H1 (cell line): Measurements from ENCODE around the gene HIP1. TPM values are rescaled to one million over a fixed set of nuclear protein-coding genes. Genes with fewer than 3 reads are reported as not detected.
A peak's percentile ranks its signal among the peaks of the same experiment; 100 is the strongest.

ENCODE experiments used
- CTCF ChIA-PET: fragments of 300-600 bp; sonication (Branson Sonifier 250); formaldehyde crosslinking; loops from one replicate; lab custom pipeline; 2021; ENCODE audit not compliant: partially characterized antibody; lab: Charles Lee
- POLR2A ChIA-PET: fragments of 300-600 bp; sonication (Branson Sonifier 250); formaldehyde crosslinking; loops from one replicate; lab custom pipeline; 2021; ENCODE audit warnings: inconsistent platforms; ENCODE audit not compliant: partially characterized antibody; lab: Charles Lee
- DNase-seq, 2 experiments: peaks; one replicate each; pipeline versions ENCODE4 v3.0.0 to v3.0.0-alpha.2; 2010 to 2022; ENCODE audit warnings: low spot score in 2 of 2, low read depth in 1 of 2, mixed read lengths in 1 of 2
- FAIRE-seq: peaks from 2 replicates; lab custom pipeline; 2011; peaks lifted over from hg19 to GRCh38; lab: Jason Lieb, UNC
- H2AFZ ChIP-seq: 2 replicates; pipeline ENCODE4 v1.8.1; 2012; ENCODE audit warnings: low read length, inconsistent platforms
- H2AK5ac ChIP-seq: 2 replicates; pipeline ENCODE4 v1.6.1; 2013; ENCODE audit warnings: low read depth, low read length
- H2BK120ac ChIP-seq: replicated peaks from 2 replicates; pipeline ENCODE3; 2013; ENCODE audit warnings: low read depth, low read length, inconsistent platforms
- H2BK12ac ChIP-seq: 2 replicates; pipeline ENCODE4 v1.6.1; 2013; ENCODE audit warnings: low read depth, low read length
- H2BK15ac ChIP-seq: 2 replicates; pipeline ENCODE4 v1.6.1; 2013; ENCODE audit warnings: low read length
- H2BK20ac ChIP-seq: 2 replicates; pipeline ENCODE4 v1.6.1; 2013; ENCODE audit warnings: low read length
- H2BK5ac ChIP-seq: 2 replicates; pipeline ENCODE4 v1.6.1; 2013; ENCODE audit warnings: low read depth, low read length
- H3K14ac ChIP-seq: 2 replicates; pipeline ENCODE4 v1.6.1; 2013; ENCODE audit warnings: inconsistent platforms; ENCODE audit not compliant: insufficient read length
- H3K18ac ChIP-seq: 2 replicates; pipeline ENCODE4 v1.6.1; 2013; ENCODE audit warnings: low read length; ENCODE audit errors: extremely low read depth
- H3K23ac ChIP-seq: 2 replicates; pipeline ENCODE4 v1.6.1; 2013; ENCODE audit warnings: inconsistent platforms; ENCODE audit not compliant: insufficient read length
- H3K23me2 ChIP-seq: 2 replicates; pipeline ENCODE4 v1.6.1; 2013; ENCODE audit warnings: low read depth, low read length
- H3K27ac ChIP-seq: 2 replicates; pipeline ENCODE4 v1.6.1; 2011; ENCODE audit warnings: low read depth, low read length, inconsistent platforms
- H3K27me3 ChIP-seq, 4 experiments: replicated peaks in 1 of 4; 1 replicate in 1 of 4; 2 replicates in 3 of 4; pipeline versions ENCODE4 v1.6.1 to v1.8.1; 2011 to 2013; ENCODE audit warnings: low read length in 3 of 4, mild to moderate bottlenecking in 3 of 4, inconsistent platforms in 2 of 4, mixed read lengths in 2 of 4, moderate library complexity in 1 of 4; ENCODE audit not compliant: control insufficient read depth in 3 of 4, insufficient read depth in 3 of 4; ENCODE audit errors: extremely low read depth in 1 of 4
- H3K36me3 ChIP-seq, 4 experiments: 2 replicates each; pipeline versions ENCODE4 v1.6.1 to v1.8.1; 2011 to 2013; ENCODE audit warnings: mild to moderate bottlenecking in 4 of 4, low read length in 3 of 4, moderate library complexity in 2 of 4, control low read depth in 1 of 4, inconsistent platforms in 1 of 4; ENCODE audit not compliant: insufficient read depth in 4 of 4, control insufficient read depth in 2 of 4
- H3K4ac ChIP-seq: replicated peaks from 2 replicates; pipeline ENCODE3; 2013; ENCODE audit warnings: low read length, low read depth, mixed read lengths, inconsistent platforms; ENCODE audit not compliant: insufficient read length
- H3K4me1 ChIP-seq, 4 experiments: replicated peaks in 1 of 4; 1 replicate in 1 of 4; 2 replicates in 3 of 4; pipeline versions ENCODE4 v1.6.1 to v1.8.1; 2011 to 2013; ENCODE audit warnings: low read length in 3 of 4, inconsistent platforms in 2 of 4, mixed read lengths in 1 of 4; ENCODE audit not compliant: insufficient read depth in 4 of 4, control insufficient read depth in 3 of 4
- H3K4me2 ChIP-seq, 2 experiments: 2 replicates each; pipeline versions ENCODE4 v1.6.1 to v1.8.1; 2011 to 2013; ENCODE audit warnings: low read depth in 2 of 2, low read length in 2 of 2, control low read depth in 1 of 2, inconsistent platforms in 1 of 2, mild to moderate bottlenecking in 1 of 2; ENCODE audit not compliant: insufficient read depth in 1 of 2
- H3K4me3 ChIP-seq, 4 experiments: fragments of 200-600, 300-600 bp in 1 of 4; sonication (generic), shearing (Covaris generic), sonication (Bioruptor Twin) in 1 of 4; 2 replicates each; pipeline versions ENCODE4 v1.5.1 to v1.8.1; 2011 to 2016; ENCODE audit warnings: low read length in 4 of 4, low read depth in 3 of 4, control low read depth in 2 of 4, inconsistent platforms in 2 of 4, mild to moderate bottlenecking in 2 of 4, mixed read lengths in 1 of 4, moderate library complexity in 1 of 4; ENCODE audit not compliant: insufficient read depth in 2 of 4; ENCODE audit errors: extremely low read depth in 1 of 4
- H3K56ac ChIP-seq: replicated peaks from 2 replicates; pipeline ENCODE3; 2013; ENCODE audit warnings: low read depth, mild to moderate bottlenecking, mixed read lengths, low read length, inconsistent platforms; ENCODE audit not compliant: insufficient read length
- H3K79me1 ChIP-seq: 2 replicates; pipeline ENCODE4 v1.6.1; 2013; ENCODE audit warnings: low read depth, low read length, control low read depth
- H3K79me2 ChIP-seq, 2 experiments: 2 replicates each; pipeline versions ENCODE4 v1.6.1 to v1.8.1; 2012 to 2013; ENCODE audit warnings: low read length in 2 of 2, mild to moderate bottlenecking in 2 of 2, inconsistent platforms in 1 of 2; ENCODE audit not compliant: insufficient read depth in 2 of 2, control insufficient read depth in 1 of 2
- H3K9ac ChIP-seq, 4 experiments: replicated peaks in 1 of 4; 1 replicate in 1 of 4; 2 replicates in 3 of 4; pipeline versions ENCODE4 v1.6.1 to v1.8.1; 2011 to 2013; ENCODE audit warnings: low read depth in 3 of 4, low read length in 3 of 4, control low read depth in 2 of 4, mild to moderate bottlenecking in 2 of 4, moderate library complexity in 2 of 4, inconsistent platforms in 1 of 4; ENCODE audit errors: extremely low read depth in 1 of 4
- H3K9me3 ChIP-seq, 2 experiments: 2 replicates each; pipeline versions ENCODE4 v1.6.1 to v1.8.1; 2012 to 2013; ENCODE audit warnings: mild to moderate bottlenecking in 2 of 2, moderate library complexity in 2 of 2, control low read depth in 1 of 2, inconsistent platforms in 1 of 2, low read depth in 1 of 2, low read length in 1 of 2, mixed read lengths in 1 of 2; ENCODE audit not compliant: insufficient read depth in 2 of 2
- H4K20me1 ChIP-seq, 2 experiments: replicated peaks in 1 of 2; 2 replicates each; pipeline versions ENCODE3 to v1.8.1; 2011 to 2013; ENCODE audit warnings: inconsistent platforms in 2 of 2, low read length in 2 of 2, mild to moderate bottlenecking in 1 of 2; ENCODE audit not compliant: insufficient read depth in 2 of 2, control insufficient read depth in 1 of 2
- H4K5ac ChIP-seq: 2 replicates; pipeline ENCODE4 v1.6.1; 2013; ENCODE audit warnings: low read length, low read depth, mixed read lengths, inconsistent platforms; ENCODE audit not compliant: insufficient read length
- H4K8ac ChIP-seq: 2 replicates; pipeline ENCODE4 v1.8.0; 2013; ENCODE audit warnings: mild to moderate bottlenecking, moderate library complexity, low read length, inconsistent platforms; ENCODE audit not compliant: insufficient read depth; ENCODE audit errors: extremely low read depth
- H4K91ac ChIP-seq: replicated peaks from 2 replicates; pipeline ENCODE3; 2013; ENCODE audit warnings: low read length, mixed read lengths, inconsistent platforms; ENCODE audit not compliant: insufficient read length
- BCL11A ChIP-seq, 2 experiments: IDR thresholded peaks; one replicate each; pipeline ENCODE4 v1.6.1; 2011; ENCODE audit warnings: low read depth in 2 of 2, low read length in 2 of 2, mild to moderate bottlenecking in 2 of 2
- EZH2 ChIP-seq: fragments of 200-600 bp; sonication (generic); IDR thresholded peaks from 2 replicates; pipeline ENCODE4 v1.7.1; 2012; ENCODE audit warnings: low read depth, mild to moderate bottlenecking, moderate library complexity, low read length, inconsistent platforms; ENCODE audit not compliant: severe bottlenecking
- WGBS, 2 experiments: shearing (Covaris generic) in 1 of 2; methylation state at CpG; one replicate each; pipeline versions ENCODE4 v1.1.6 to v1.1.7; 2013 to 2015; ENCODE audit warnings: low lambda C conversion rate in 2 of 2, mixed read lengths in 2 of 2, inconsistent platforms in 1 of 2, low coverage in 1 of 2, missing lambda C conversion rate in 1 of 2; ENCODE audit not compliant: insufficient replicate concordance in 2 of 2, insufficient coverage in 1 of 2, insufficient read length in 1 of 2; ENCODE audit errors: extremely low coverage in 1 of 2, missing lambda C conversion rate in 1 of 2; 5-methylcytosine and 5-hydroxymethylcytosine counted together
- polyA plus RNA-seq, 7 experiments: library from polyadenylated mRNA; depleted of rRNA in 3 of 7; stranded (reverse) in 5 of 7; unstranded in 2 of 7; fragments of >200 nt in 5 of 7; fragments of 200-250 nt in 2 of 7; gene quantifications; 1 replicate in 5 of 7; 2 replicates in 1 of 7; 4 replicates in 1 of 7; pipeline versions ENCODE4 v1.2.1 to v1.2.3, GENCODE V29; 2011 to 2013; ENCODE audit warnings: missing spikeins in 2 of 7, mixed read lengths in 2 of 7
- total RNA-seq: library from RNA; stranded (reverse); fragmentation: NEBNext Ultra II Directional; extraction: Animal tissue kit (Norgen Biotek cat#: 25700); gene quantifications from 2 replicates; pipeline ENCODE4 v1.2.1, GENCODE V29; 2021

HIP1 gene
- total and polyA plus RNA-seq, 2 of the 8 experiments (the other 6 are each of a cell fraction or from before 2014, with no cell fraction given), result 51.8 to 108 TPM

- H4K8ac ChIP-seq, result no peak overlapping the region
- no peak overlapping the region for H2BK120ac ChIP-seq
- H4K91ac ChIP-seq, result no peak overlapping the region
- no peak overlapping the region for H3K4me2 ChIP-seq
- H4K20me1 ChIP-seq, result no peaks in the 10 kb centered on the region
- no peaks in the 10 kb centered on the region for H3K4me1 ChIP-seq
- H3K4me3 ChIP-seq, result no peak overlapping the region
- FAIRE-seq (no peak), DNase-seq (no peak)
- no peaks in the 10 kb centered on the region for H3K36me3 ChIP-seq
- H2BK12ac ChIP-seq, result no peak overlapping the region
- POLR2A ChIA-PET, result interaction anchor here (1.8 kb wide), 1 partner anchor 17 kb away, joined by 4 read pairs; the partner anchor contains the start of gene HIP1
- peak overlapping the region in 2 of 4 experiments; percentile 13 to 48; a peak in 1 of 7 replicates for H3K9ac ChIP-seq
- H2BK20ac ChIP-seq, result no peak overlapping the region
- H3K23me2 ChIP-seq, result no peaks in the 10 kb centered on the region
- no peak overlapping the region for H3K27ac ChIP-seq
- H3K56ac ChIP-seq, result no peak overlapping the region
- H3K23ac ChIP-seq, result no peak overlapping the region
- no peak overlapping the region for H3K4ac ChIP-seq
- H2BK5ac ChIP-seq, result no peak overlapping the region
- no peak for TF ChIP-seq BCL11A (IDR thresholded peaks at IDR 0.05; ENCODE audit: low read depth in 2 of 2, low read length in 2 of 2)
- TF ChIP-seq EZH2, result no peak
- TF ChIP-seq, all 59 proteins: peak for 0
- Histone ChIP-seq H3K79me1 (no peaks in the 10 kb centered on the region), H3K18ac (no peak overlapping the region), H3K27me3 (no peaks in the 10 kb centered on the region), H4K5ac (no peak overlapping the region), H3K14ac (no peak overlapping the region), H3K79me2 (no peaks in the 10 kb centered on the region), H2AFZ (no peak overlapping the region), H2BK15ac (no peak overlapping the region), H2AK5ac (no peak overlapping the region), H3K9me3 (no peaks in the 10 kb centered on the region)
- 87% methylated on average over 10 of the region's 10 CpGs; no CpG with 5 or more reads in 1 of the 2 experiments for WGBS, 2 experiments
- CTCF ChIA-PET, result interaction anchor here (0.6 to 4.4 kb wide), 19 partner anchors 14 to 264 kb away, joined by 3 to 39 read pairs (median 4); partner anchors contain the start of gene HIP1
These were observed 17.7 kb upstream of the HIP1 start for GRCh38 chr7:75756206-75756990.
